VCaP (cell line): ENCODE measurements around the gene CLEC10A.
"Not testable (repeated sequence)": the region's sequence is repeated elsewhere in the genome, so short reads cannot be mapped to it uniquely, and the experiment has no call there.

Source experiments
- H3K27ac ChIP-seq: fragments of 450-650 bp; 2 replicates; pipeline ENCODE4 v1.5.1; 2017
- CTCF ChIP-seq: fragments of 450-650 bp; conservative IDR thresholded peaks from 2 replicates; pipeline ENCODE4 v1.5.1; 2017; ENCODE audit warnings: mild to moderate bottlenecking, moderate library complexity

Gene CLEC10A

GRCh38 chr17:7058831-7059447, 21.1 kb downstream of the CLEC10A start:
- H3K27ac ChIP-seq, result no peak overlapping the region
- TF ChIP-seq CTCF, result no peak

GRCh38 chr17:7056386-7056785, 23.7 kb downstream of the CLEC10A start:
- no peak overlapping the region for H3K27ac ChIP-seq
- no peak for TF ChIP-seq CTCF

GRCh38 chr17:7050583-7050982, 29.5 kb downstream of the CLEC10A start:
- not testable (repeated sequence) for H3K27ac ChIP-seq

- H3K27ac ChIP-seq, result no peak overlapping the region
- TF ChIP-seq CTCF, result no peak
Observed at GRCh38 chr17:7048968-7049367, 31.1 kb downstream of the CLEC10A start.

- no peak for TF ChIP-seq CTCF
- peak overlapping the region; percentile 96 for H3K27ac ChIP-seq
Observed at GRCh38 chr17:7047566-7047965, 32.5 kb downstream of the CLEC10A start.

- H3K27ac ChIP-seq, result peak overlapping the region; percentile 96
Observed at GRCh38 chr17:7046725-7047397, 33.2 kb downstream of the CLEC10A start.

GRCh38 chr17:7046127-7046724, 33.8 kb downstream of the CLEC10A start:
- peak; percentile 11 for TF ChIP-seq CTCF
- H3K27ac ChIP-seq, result peak overlapping the region; percentile 96

GRCh38 chr17:7045492-7046126, 34.4 kb downstream of the CLEC10A start:
- peak overlapping the region; percentile 96 for H3K27ac ChIP-seq
- peak; percentile 68 for TF ChIP-seq CTCF
